BLaER1 (cell line): ENCODE data around the gene MORN1.

Experiments
- H3K27ac ChIP-seq: shearing (Covaris generic); formaldehyde crosslinking; 2 replicates; pipeline ENCODE4 v1.8.1; 2022
- H3K27me3 ChIP-seq: shearing (Covaris generic); formaldehyde crosslinking; 2 replicates; pipeline ENCODE4 v1.8.1; 2022
- H3K36me3 ChIP-seq: shearing (Covaris generic); formaldehyde crosslinking; 2 replicates; pipeline ENCODE4 v1.8.1; 2022
- H3K4me1 ChIP-seq: shearing (Covaris generic); formaldehyde crosslinking; 2 replicates; pipeline ENCODE4 v1.8.1; 2022
- H3K4me2 ChIP-seq: shearing (Covaris generic); formaldehyde crosslinking; 2 replicates; pipeline ENCODE4 v1.8.1; 2022
- H3K4me3 ChIP-seq: shearing (Covaris generic); formaldehyde crosslinking; 2 replicates; pipeline ENCODE4 v1.8.1; 2022
- H3K9ac ChIP-seq: shearing (Covaris generic); formaldehyde crosslinking; 2 replicates; pipeline ENCODE4 v1.8.1; 2022
- H3K9me3 ChIP-seq: shearing (Covaris generic); formaldehyde crosslinking; 2 replicates; pipeline ENCODE4 v1.8.1; 2022
- H4K20me1 ChIP-seq: shearing (Covaris generic); formaldehyde crosslinking; 2 replicates; pipeline ENCODE4 v1.8.1; 2022
- Cebpa-rat ChIP-seq: shearing (Covaris generic); IDR thresholded peaks from 2 replicates; pipeline ENCODE4 v1.8.1; 2022

MORN1 gene

GRCh38 chr1:2353551-2354438 lies 37.6 kb downstream of the MORN1 start:
- Histone ChIP-seq H3K4me3 (no peak overlapping the region), H3K9ac (0 out of 2 replicates have a peak overlapping the region, but pooled peaks have one; percentile 55), H3K27me3 (no peaks in the 10 kb centered on the region), H4K20me1 (no peaks in the 10 kb centered on the region), H3K4me1 (peaks cover 32% of the 10 kb centered on the region), H3K9me3 (no peaks in the 10 kb centered on the region), H3K36me3 (no peaks in the 10 kb centered on the region), H3K27ac (no peak overlapping the region), H3K4me2 (peak overlapping the region; percentile 71)
- TF ChIP-seq Cebpa-rat: no peak

DNA sequence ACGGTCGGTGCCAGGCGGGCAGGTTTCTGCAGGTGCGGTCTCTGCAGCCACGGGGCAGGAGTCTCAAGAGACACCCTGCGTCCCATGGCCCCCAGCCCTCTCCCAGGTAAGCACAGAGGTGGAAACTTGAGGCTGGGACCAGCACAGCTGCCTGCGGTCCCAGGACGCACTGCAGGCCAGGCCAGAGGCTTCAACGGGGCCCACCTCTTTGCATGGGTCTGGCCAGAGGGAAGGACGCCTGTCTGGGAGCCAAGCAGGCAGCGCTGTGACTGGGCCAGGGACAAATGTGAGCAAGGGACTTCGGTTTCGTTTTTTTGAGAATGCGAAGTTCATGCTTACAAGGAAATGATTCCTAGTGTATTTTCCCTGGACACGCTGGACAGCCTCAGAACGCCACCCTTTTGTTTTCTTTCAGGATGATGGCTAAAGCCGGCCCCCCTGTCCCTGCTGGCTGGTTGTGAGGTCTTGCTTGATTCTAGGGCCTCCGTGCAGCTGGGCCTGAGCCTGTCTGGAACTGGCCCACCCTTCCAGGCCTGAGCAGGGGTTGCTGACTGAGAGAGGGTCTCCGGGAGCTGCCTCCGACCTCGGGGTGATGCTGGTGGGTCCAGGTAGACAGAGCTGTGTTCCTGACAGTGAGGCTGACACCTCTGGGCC lies 38.3 kb downstream of the MORN1 start:
- peaks cover 32% of the 10 kb centered on the region for H3K4me1 ChIP-seq
- H3K4me3 ChIP-seq: no peak overlapping the region
- no peak for TF ChIP-seq Cebpa-rat
- peak overlapping the region; percentile 71 for H3K4me2 ChIP-seq
- H4K20me1 ChIP-seq: no peaks in the 10 kb centered on the region
- H3K9ac ChIP-seq: 0 out of 2 replicates have a peak overlapping the region, but pooled peaks have one; percentile 55
- no peaks in the 10 kb centered on the region for H3K36me3 ChIP-seq
- no peak overlapping the region for H3K27ac ChIP-seq
- no peaks in the 10 kb centered on the region for H3K9me3 ChIP-seq
- no peaks in the 10 kb centered on the region for H3K27me3 ChIP-seq

DNA sequence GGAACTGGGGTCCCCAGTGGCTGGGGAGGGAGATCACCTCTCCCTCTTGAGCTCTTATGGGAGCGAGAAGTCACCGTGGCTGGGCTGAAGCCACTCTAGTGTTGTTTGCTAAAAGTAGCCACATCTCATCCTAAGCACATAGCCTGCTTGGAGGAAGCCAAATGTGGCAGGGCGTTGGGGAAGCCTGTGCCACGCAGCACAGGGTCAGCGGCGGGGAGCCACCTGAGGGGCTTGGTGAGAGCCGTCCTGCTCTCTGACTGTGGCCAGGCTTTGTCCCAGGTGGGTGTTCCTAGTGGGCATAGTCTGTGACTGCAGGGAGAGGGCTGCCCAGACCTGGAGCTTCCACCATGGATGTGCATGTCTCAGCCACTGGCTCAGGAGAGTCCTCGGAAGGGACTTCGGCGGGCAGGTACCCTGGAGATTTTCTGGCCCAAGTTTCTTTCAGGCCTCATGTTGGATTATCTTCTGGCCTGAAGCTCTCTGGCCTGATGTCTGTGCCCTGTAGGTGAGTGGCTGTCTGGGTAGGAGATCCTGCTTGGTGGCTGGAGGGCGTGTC lies 38.9 kb downstream of the MORN1 start:
- no peak overlapping the region for H3K27ac ChIP-seq
- H3K4me3 ChIP-seq: no peak overlapping the region
- peaks cover 32% of the 10 kb centered on the region for H3K4me1 ChIP-seq
- TF ChIP-seq Cebpa-rat: no peak
- H3K36me3 ChIP-seq: no peaks in the 10 kb centered on the region
- H3K9ac ChIP-seq: no peak overlapping the region
- H3K4me2 ChIP-seq: peak overlapping the region; percentile 71
- no peaks in the 10 kb centered on the region for H3K9me3 ChIP-seq
- H4K20me1 ChIP-seq: no peaks in the 10 kb centered on the region
- H3K27me3 ChIP-seq: no peaks in the 10 kb centered on the region

- TF ChIP-seq Cebpa-rat: no peak
- H3K4me1 ChIP-seq: peaks cover 32% of the 10 kb centered on the region
These were observed 39.6 kb downstream of the MORN1 start for GRCh38 chr1:2351723-2352122.

GRCh38 chr1:2350911-2351655 lies 40.3 kb downstream of the MORN1 start:
- Histone ChIP-seq H3K9ac (no peak overlapping the region), H3K27me3 (no peaks in the 10 kb centered on the region)

More at GRCh38 chr1:2351723-2352122, 39.6 kb downstream of the MORN1 start:
- H3K36me3 ChIP-seq: no peaks in the 10 kb centered on the region
- no peak overlapping the region for H3K4me3 ChIP-seq
- no peak overlapping the region for H3K9ac ChIP-seq
- no peaks in the 10 kb centered on the region for H4K20me1 ChIP-seq
- H3K27me3 ChIP-seq: no peaks in the 10 kb centered on the region
- no peak overlapping the region for H3K27ac ChIP-seq
- H3K4me2 ChIP-seq: peak overlapping the region; percentile 71; the same call in 1 of the 2 replicates
- H3K9me3 ChIP-seq: no peaks in the 10 kb centered on the region

GRCh38 chr1:2350501-2350900 lies 40.9 kb downstream of the MORN1 start:
- no peaks in the 10 kb centered on the region for H3K9me3 ChIP-seq
- TF ChIP-seq Cebpa-rat: no peak
- no peaks in the 10 kb centered on the region for H4K20me1 ChIP-seq
- H3K4me1 ChIP-seq: peaks cover 32% of the 10 kb centered on the region
- no peak overlapping the region for H3K4me3 ChIP-seq
- no peaks in the 10 kb centered on the region for H3K27me3 ChIP-seq
- H3K27ac ChIP-seq: no peak overlapping the region
- no peaks in the 10 kb centered on the region for H3K36me3 ChIP-seq
- H3K9ac ChIP-seq: no peak overlapping the region
- no peak overlapping the region for H3K4me2 ChIP-seq

More at GRCh38 chr1:2350911-2351655, 40.3 kb downstream of the MORN1 start:
- Histone ChIP-seq H3K36me3 (no peaks in the 10 kb centered on the region), H3K27ac (no peak overlapping the region), H3K9me3 (no peaks in the 10 kb centered on the region), H4K20me1 (no peaks in the 10 kb centered on the region), H3K4me3 (no peak overlapping the region), H3K4me1 (peaks cover 32% of the 10 kb centered on the region), H3K4me2 (no peak overlapping the region)
- TF ChIP-seq Cebpa-rat: no peak

DNA sequence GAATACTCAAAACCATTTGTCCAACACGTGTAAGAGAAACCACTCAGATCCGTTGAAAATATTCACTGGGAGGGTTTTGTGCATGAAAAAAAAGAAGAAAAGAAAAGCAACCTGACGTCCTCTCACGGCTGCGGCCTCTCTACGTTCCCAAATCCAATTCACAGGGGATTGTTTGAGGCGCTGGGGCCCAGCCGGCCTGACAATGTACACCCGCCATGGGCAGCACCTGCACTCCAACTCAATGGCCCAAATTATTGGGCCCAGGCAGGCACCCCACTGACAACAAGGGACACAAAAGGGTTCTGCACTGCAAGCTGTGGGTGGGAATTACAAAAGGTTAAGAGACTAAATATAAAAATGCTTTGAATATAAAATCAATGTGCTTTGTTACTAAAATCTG lies 41.5 kb downstream of the MORN1 start:
- no peaks in the 10 kb centered on the region for H3K9me3 ChIP-seq
- no peaks in the 10 kb centered on the region for H3K27me3 ChIP-seq
- peaks cover 29% of the 10 kb centered on the region for H3K4me1 ChIP-seq
- no peak overlapping the region for H3K4me3 ChIP-seq
- no peak overlapping the region for H3K9ac ChIP-seq
- no peak for TF ChIP-seq Cebpa-rat
- no peak overlapping the region for H3K27ac ChIP-seq
- H3K36me3 ChIP-seq: no peaks in the 10 kb centered on the region
- H3K4me2 ChIP-seq: no peak overlapping the region
- no peaks in the 10 kb centered on the region for H4K20me1 ChIP-seq

DNA sequence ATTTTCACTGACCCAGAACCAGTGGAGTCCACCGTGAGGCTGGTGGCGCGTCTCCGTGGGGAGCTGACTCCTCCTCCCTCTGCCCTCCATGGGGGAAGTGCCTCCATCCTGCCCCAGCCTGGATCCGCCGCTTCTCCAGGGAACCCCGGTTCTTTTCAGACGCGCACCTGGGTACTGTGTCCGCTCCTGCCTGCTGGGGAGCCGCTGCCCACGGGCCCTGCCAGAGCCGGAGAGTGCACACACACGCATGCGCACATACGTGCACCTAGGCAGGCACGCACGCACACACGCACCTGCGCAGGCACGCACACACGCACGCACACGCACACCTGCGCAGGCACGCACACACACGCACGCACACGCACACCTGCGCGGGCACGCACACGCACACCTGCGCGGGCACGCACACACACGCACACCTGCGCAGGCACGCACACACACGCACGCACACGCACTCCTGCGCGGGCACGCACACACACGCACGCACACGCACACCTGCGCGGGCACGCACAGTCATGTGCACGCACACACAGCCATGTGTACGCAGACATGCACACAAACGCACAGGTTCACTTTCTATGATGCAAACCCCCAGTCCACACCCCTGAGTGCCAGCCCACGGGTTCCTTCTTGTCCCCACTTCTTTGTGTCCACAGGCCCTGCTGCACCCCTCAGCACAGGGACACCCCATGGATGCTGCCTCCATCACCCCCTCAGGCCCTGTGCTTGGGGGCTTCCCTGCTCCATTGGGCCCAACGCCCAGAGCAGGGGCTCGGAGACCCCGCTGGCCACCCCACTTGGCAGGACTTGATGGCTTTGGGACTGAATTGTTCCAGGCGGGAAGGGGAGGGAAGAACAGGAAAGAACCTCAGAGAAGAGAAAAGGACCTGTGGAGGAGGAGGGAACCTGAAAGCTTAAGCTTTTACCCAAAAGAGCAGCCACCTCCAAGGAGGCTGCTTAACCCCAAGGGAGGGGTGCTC lies 42.7 kb downstream of the MORN1 start:
- Histone ChIP-seq H3K9me3 (no peaks in the 10 kb centered on the region), H3K4me2 (no peak overlapping the region), H3K27ac (no peak overlapping the region), H3K27me3 (no peaks in the 10 kb centered on the region), H4K20me1 (no peaks in the 10 kb centered on the region), H3K4me1 (peaks cover 20% of the 10 kb centered on the region), H3K4me3 (no peak overlapping the region), H3K9ac (no peak overlapping the region), H3K36me3 (no peaks in the 10 kb centered on the region)
- TF ChIP-seq Cebpa-rat: no peak
